ENCODE measurements around the gene PMF1. TPM values are rescaled to one million over a fixed set of nuclear protein-coding genes. Genes with fewer than 3 reads are reported as not detected.

PMF1 gene
- total RNA-seq, 1 experiment from 2014 or later = 59.0 TPM

GRCh38 chr1:156245451-156246232 is 32.8 kb downstream of the PMF1 start:
- DNase-seq = peak; percentile 24
- Mint-ChIP-seq H3K27ac (ENCODE audit: unreplicated experiment) (peak overlapping the region; percentile 66), H3K36me3 (ENCODE audit: insufficient read depth, unreplicated experiment) (peaks cover 64% of the 10 kb centered on the region), H3K4me1 (ENCODE audit: low read depth, unreplicated experiment) (no peaks in the 10 kb centered on the region), H3K27me3 (ENCODE audit: unreplicated experiment) (peaks cover 23% of the 10 kb centered on the region), H3K4me3 (ENCODE audit: low read depth, unreplicated experiment) (peak overlapping the region; percentile 55), H3K9me3 (ENCODE audit: low read depth, unreplicated experiment) (no peaks in the 10 kb centered on the region)
- no TSS peak for BruUV-seq (replicated peaks)
- TF ChIP-seq CTCF (IDR thresholded peaks at IDR 0.05; ENCODE audit: unreplicated experiment) = no peak
- CTCF ChIA-PET = interaction anchor here (1.1 to 1.7 kb wide), 3 partner anchors 20 to 100 kb away, joined by 3 to 13 read pairs (median 3); partner anchors contain the start of gene TMEM79
- intact Hi-C loops (cut with micrococcal nuclease; ENCODE audit: unreplicated experiment) = no loop called here

- H3K36me3 Mint-ChIP-seq (ENCODE audit: insufficient read depth, unreplicated experiment) = peaks cover 61% of the 10 kb centered on the region
- no peaks in the 10 kb centered on the region for H3K9me3 Mint-ChIP-seq (ENCODE audit: low read depth, unreplicated experiment)
- peak overlapping the region; percentile 24 for H3K27ac Mint-ChIP-seq (ENCODE audit: unreplicated experiment)
- intact Hi-C loops (cut with micrococcal nuclease; ENCODE audit: unreplicated experiment) = no loop called here
- DNase-seq = no peak
- no peak for TF ChIP-seq CTCF (IDR thresholded peaks at IDR 0.05; ENCODE audit: unreplicated experiment)
- H3K4me1 Mint-ChIP-seq (ENCODE audit: low read depth, unreplicated experiment) = no peaks in the 10 kb centered on the region
- no TSS peak for BruUV-seq (replicated peaks)
- peak overlapping the region; percentile 55 for H3K4me3 Mint-ChIP-seq (ENCODE audit: low read depth, unreplicated experiment)
- peaks cover 23% of the 10 kb centered on the region for H3K27me3 Mint-ChIP-seq (ENCODE audit: unreplicated experiment)
- CTCF ChIA-PET = interaction anchor here (0.6 to 1.7 kb wide), 3 partner anchors 32 to 101 kb away, joined by 3 read pairs; partner anchors contain the start of gene TMEM79
These were observed 33.5 kb downstream of the PMF1 start for GRCh38 chr1:156246241-156246780.

GRCh38 chr1:156246781-156247459 is 34.1 kb downstream of the PMF1 start:
- Mint-ChIP-seq H3K4me1 (ENCODE audit: low read depth, unreplicated experiment) (no peaks in the 10 kb centered on the region), H3K27ac (ENCODE audit: unreplicated experiment) (peak overlapping the region; percentile 24), H3K27me3 (ENCODE audit: unreplicated experiment) (peaks cover 23% of the 10 kb centered on the region), H3K9me3 (ENCODE audit: low read depth, unreplicated experiment) (no peaks in the 10 kb centered on the region), H3K4me3 (ENCODE audit: low read depth, unreplicated experiment) (no peak overlapping the region), H3K36me3 (ENCODE audit: insufficient read depth, unreplicated experiment) (peaks cover 57% of the 10 kb centered on the region)
- peak; percentile 30 for DNase-seq
- TSS peak; percentile 8 for BruUV-seq (replicated peaks)
- no peak for TF ChIP-seq CTCF (IDR thresholded peaks at IDR 0.05; ENCODE audit: unreplicated experiment)
- intact Hi-C loops (cut with micrococcal nuclease; ENCODE audit: unreplicated experiment) = no loop called here
- CTCF ChIA-PET = interaction anchor here (0.6 to 1.7 kb wide), 3 partner anchors 33 to 101 kb away, joined by 3 read pairs; partner anchors contain the start of gene TMEM79

GRCh38 chr1:156247460-156248322 is 34.9 kb downstream of the PMF1 start, which contains the start of gene PAQR6:
TSS of gene PAQR6 (minus strand) at chr1:156248056. CDS start at chr1:156246731, 1,325 bp downstream.
- CTCF ChIA-PET = interaction anchor here (0.7 to 0.9 kb wide), 3 partner anchors 17 to 1702 kb away, joined by 3 to 9 read pairs (median 5); no protein-coding TSS in a partner anchor
- no peak for TF ChIP-seq CTCF (IDR thresholded peaks at IDR 0.05; ENCODE audit: unreplicated experiment)

More at GRCh38 chr1:156247460-156248322, 34.9 kb downstream of the PMF1 start, which contains the start of gene PAQR6:
- no TSS peak for BruUV-seq (replicated peaks)
- no peaks in the 10 kb centered on the region for H3K9me3 Mint-ChIP-seq (ENCODE audit: low read depth, unreplicated experiment)
- H3K27ac Mint-ChIP-seq (ENCODE audit: unreplicated experiment) = peak within 1 kb of the TSS; percentile 46
- no peak within 1 kb of the TSS for H3K4me3 Mint-ChIP-seq (ENCODE audit: low read depth, unreplicated experiment)
- H3K36me3 Mint-ChIP-seq (ENCODE audit: insufficient read depth, unreplicated experiment) = peaks cover 54% of the 10 kb centered on the region
- peak; percentile 31 for DNase-seq
- H3K27me3 Mint-ChIP-seq (ENCODE audit: unreplicated experiment) = peaks cover 23% of the 10 kb centered on the region
- H3K4me1 Mint-ChIP-seq (ENCODE audit: low read depth, unreplicated experiment) = no peaks in the 10 kb centered on the region
- intact Hi-C loops (cut with micrococcal nuclease; ENCODE audit: unreplicated experiment) = no loop called here

Measured in Calu3 (cell line).